HCT116 (cell line): ENCODE measurements around the gene ADNP2. TPM values are rescaled to one million over a fixed set of nuclear protein-coding genes. Genes with fewer than 3 reads are reported as not detected.

Source experiments
- ATAC-seq: fragments of 200-7000 bp; cut with Tn5 transposase; 2 replicates; pipeline ENCODE4 v1.9.1; 2020; ENCODE audit warnings: mild to moderate bottlenecking, moderate library complexity
- BruUV-seq: library from RNA; stranded (reverse); fragments of 400-500 nt; replicated peaks from 2 replicates; lab custom pipeline; 2021; lab: Mats Ljungman, UMichigan
- CTCF ChIA-PET: fragments of 300-600 bp; sonication (Branson Sonifier 250); formaldehyde crosslinking; loops from one replicate; lab custom pipeline; 2021; ENCODE audit warnings: antibody characterized with exemption; lab: Charles Lee
- POLR2A ChIA-PET: fragments of 300-600, 350-600 bp; sonication (Branson Sonifier 250); formaldehyde crosslinking; loops from one replicate; lab custom pipeline; 2021; ENCODE audit warnings: antibody characterized with exemption; lab: Charles Lee
- RAD21 ChIA-PET, 2 experiments: fragments of 300-600 bp; sonication (Branson Sonifier 250); formaldehyde crosslinking; loops; one replicate each; lab custom pipeline; 2023; ENCODE audit warnings: low total read pairs in 2 of 2; ENCODE audit not compliant: uncharacterized antibody in 2 of 2, unreplicated experiment in 2 of 2, low non-redundant PET in 1 of 2; lab: Charles Lee
- DNase-seq: peaks from one replicate; pipeline ENCODE4 v3.0.0-alpha.2; 2010; ENCODE audit warnings: low read depth, low spot score
- H2AFZ ChIP-seq: fragments of 200-600 bp; shearing (Covaris generic), sonication (generic); 2 replicates; pipeline ENCODE4 v1.6.1; 2017; ENCODE audit warnings: low read depth, mixed run types, mixed read lengths, antibody characterized with exemption, low read length; ENCODE audit not compliant: poor library complexity, severe bottlenecking
- H3K27ac ChIP-seq: 2 replicates; pipeline ENCODE4 v1.5.1; 2012; ENCODE audit warnings: low read depth, low read length
- H3K27me3 ChIP-seq: fragments of 200-600 bp; sonication (generic); 2 replicates; pipeline ENCODE4 v1.6.1; 2016; ENCODE audit warnings: mixed run types, low read length, mixed read lengths; ENCODE audit not compliant: insufficient read depth
- H3K36me3 ChIP-seq, 2 experiments: fragments of 200-500 bp in 1 of 2; fragments of 200-600 bp in 1 of 2; sonication (Bioruptor generic) in 1 of 2; sonication (generic) in 1 of 2; 2 replicates each; pipeline versions ENCODE4 v1.5.1 to v1.6.1; 2014 to 2016; ENCODE audit warnings: low read length in 2 of 2, inconsistent platforms in 1 of 2, mixed read lengths in 1 of 2, mixed run types in 1 of 2; ENCODE audit not compliant: insufficient read depth in 2 of 2, control insufficient read depth in 1 of 2
- H3K4me1 ChIP-seq, 2 experiments: fragments of 200-600 bp in 1 of 2; sonication (generic) in 1 of 2; 2 replicates each; pipeline versions ENCODE4 v1.5.1 to v1.6.1; 2012 to 2017; ENCODE audit warnings: low read length in 2 of 2, inconsistent platforms in 1 of 2, mild to moderate bottlenecking in 1 of 2, mixed read lengths in 1 of 2, mixed run types in 1 of 2, moderate library complexity in 1 of 2; ENCODE audit not compliant: insufficient read depth in 2 of 2, control insufficient read depth in 1 of 2
- H3K4me2 ChIP-seq: fragments of 200-600 bp; sonication (generic); 2 replicates; pipeline ENCODE4 v1.6.1; 2017; ENCODE audit warnings: mixed run types, low read length, mixed read lengths
- H3K4me3 ChIP-seq, 2 experiments: fragments of 200-600 bp in 1 of 2; sonication (generic) in 1 of 2; replicated peaks in 1 of 2; 2 replicates each; pipeline ENCODE4 v1.5.1; 2011 to 2016; ENCODE audit warnings: low read length in 2 of 2, control low read depth in 1 of 2, low read depth in 1 of 2, mild to moderate bottlenecking in 1 of 2, mixed read lengths in 1 of 2, mixed run types in 1 of 2
- H3K79me2 ChIP-seq: fragments of 200-600 bp; sonication (generic); 2 replicates; pipeline ENCODE4 v1.6.1; 2017; ENCODE audit warnings: mild to moderate bottlenecking, mixed run types, low read length, moderate library complexity, mixed read lengths; ENCODE audit not compliant: insufficient read depth
- H3K9ac ChIP-seq: fragments of 200-600 bp; sonication (generic); 2 replicates; pipeline ENCODE4 v1.6.1; 2016; ENCODE audit warnings: low read length, mixed read lengths
- H3K9me2 ChIP-seq: fragments of 200-600 bp; sonication (generic), shearing (Covaris generic); 2 replicates; pipeline ENCODE4 v1.6.1; 2017; ENCODE audit warnings: mixed run types, mild to moderate bottlenecking, moderate library complexity; ENCODE audit not compliant: insufficient read depth
- H3K9me3 ChIP-seq, 2 experiments: fragments of 200-500 bp in 1 of 2; fragments of 200-600 bp in 1 of 2; sonication (Bioruptor generic) in 1 of 2; sonication (generic) in 1 of 2; 2 replicates each; pipeline ENCODE4 v1.6.1; 2014 to 2017; ENCODE audit warnings: low read length in 2 of 2, mixed read lengths in 2 of 2, inconsistent platforms in 1 of 2, low read depth in 1 of 2, mild to moderate bottlenecking in 1 of 2, mixed run types in 1 of 2, moderate library complexity in 1 of 2; ENCODE audit not compliant: control insufficient read depth in 1 of 2, insufficient read depth in 1 of 2
- H4K20me1 ChIP-seq: fragments of 200-600 bp; sonication (generic), shearing (Covaris generic); 2 replicates; pipeline ENCODE4 v1.6.1; 2017; ENCODE audit warnings: mixed run types, mild to moderate bottlenecking, moderate library complexity; ENCODE audit not compliant: insufficient read depth
- CBX3 ChIP-seq: IDR thresholded peaks from 2 replicates; pipeline ENCODE4 v1.6.1; 2012; ENCODE audit warnings: low read depth
- CEBPB ChIP-seq: IDR thresholded peaks from 2 replicates; pipeline ENCODE4 v1.6.1; 2012; ENCODE audit warnings: low read depth
- EGR1 ChIP-seq: IDR thresholded peaks from 2 replicates; pipeline ENCODE4 v1.6.1; 2012; ENCODE audit warnings: low read depth
- ELF1 ChIP-seq: IDR thresholded peaks from 2 replicates; pipeline ENCODE4 v1.6.1; 2012; ENCODE audit warnings: low read depth, borderline replicate concordance
- POLR2A ChIP-seq: IDR thresholded peaks from 2 replicates; pipeline ENCODE4 v1.7.0; 2011; ENCODE audit warnings: borderline replicate concordance; ENCODE audit not compliant: insufficient read depth, insufficient read length; ENCODE audit errors: extremely low read depth
- SP1 ChIP-seq: IDR thresholded peaks from 2 replicates; pipeline ENCODE4 v1.6.1; 2012; ENCODE audit warnings: low read depth
- TCF7L2 ChIP-seq: IDR thresholded peaks from 2 replicates; pipeline ENCODE4 v1.7.0; 2011; ENCODE audit warnings: borderline replicate concordance, inconsistent platforms; ENCODE audit not compliant: insufficient read depth, insufficient read length; ENCODE audit errors: extremely low read depth
- YY1 ChIP-seq: IDR thresholded peaks from 2 replicates; pipeline ENCODE4 v1.6.1; 2011; ENCODE audit warnings: low read length, low read depth, moderate library complexity, mild to moderate bottlenecking; ENCODE audit not compliant: insufficient replicate concordance; ENCODE audit errors: extremely low read depth
- ZFX ChIP-seq: fragments of 450-650 bp; IDR thresholded peaks from 2 replicates; pipeline ENCODE4 v1.6.1; 2017
- intact Hi-C: fragments of 100-400 bp; cut with micrococcal nuclease; formaldehyde crosslinking; loops from 2 replicates; pipeline ENCODE4 v1.10.0; 2022
- total RNA-seq: library from RNA; stranded (reverse); gene quantifications from one replicate; pipeline ENCODE4 v1.2.1, GENCODE V29; 2021; ENCODE audit not compliant: unreplicated experiment
- TF ChIP-seq, protein P1 (sequence below): IDR thresholded peaks from 2 replicates; pipeline ENCODE4 v1.6.1; 2012; ENCODE audit warnings: low read depth

ADNP2 gene
- total RNA-seq, 1 experiment from 2014 or later: 45.4 TPM

DNA sequence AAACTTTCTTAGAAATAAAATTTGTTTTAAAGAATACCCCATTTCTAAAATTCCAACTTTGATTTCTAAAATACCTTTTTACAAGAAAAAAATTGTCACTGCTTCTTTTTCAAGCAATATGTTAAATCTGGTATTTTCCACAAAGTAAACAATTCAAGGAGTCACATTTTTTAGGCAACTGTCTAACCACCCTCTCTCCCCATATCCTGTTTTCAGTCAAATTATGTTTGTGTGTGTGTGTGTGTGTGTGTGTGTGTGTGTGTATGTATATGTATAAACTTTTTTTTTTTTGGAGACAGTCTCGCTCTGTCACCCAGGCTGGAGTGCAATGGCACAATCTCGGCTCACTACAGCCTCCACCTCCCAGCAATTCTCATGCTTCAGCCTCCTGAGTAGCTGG is 59.3 kb downstream of the ADNP2 start:
- H3K9me2 ChIP-seq: no peaks in the 10 kb centered on the region
- TF ChIP-seq, protein P1, sequence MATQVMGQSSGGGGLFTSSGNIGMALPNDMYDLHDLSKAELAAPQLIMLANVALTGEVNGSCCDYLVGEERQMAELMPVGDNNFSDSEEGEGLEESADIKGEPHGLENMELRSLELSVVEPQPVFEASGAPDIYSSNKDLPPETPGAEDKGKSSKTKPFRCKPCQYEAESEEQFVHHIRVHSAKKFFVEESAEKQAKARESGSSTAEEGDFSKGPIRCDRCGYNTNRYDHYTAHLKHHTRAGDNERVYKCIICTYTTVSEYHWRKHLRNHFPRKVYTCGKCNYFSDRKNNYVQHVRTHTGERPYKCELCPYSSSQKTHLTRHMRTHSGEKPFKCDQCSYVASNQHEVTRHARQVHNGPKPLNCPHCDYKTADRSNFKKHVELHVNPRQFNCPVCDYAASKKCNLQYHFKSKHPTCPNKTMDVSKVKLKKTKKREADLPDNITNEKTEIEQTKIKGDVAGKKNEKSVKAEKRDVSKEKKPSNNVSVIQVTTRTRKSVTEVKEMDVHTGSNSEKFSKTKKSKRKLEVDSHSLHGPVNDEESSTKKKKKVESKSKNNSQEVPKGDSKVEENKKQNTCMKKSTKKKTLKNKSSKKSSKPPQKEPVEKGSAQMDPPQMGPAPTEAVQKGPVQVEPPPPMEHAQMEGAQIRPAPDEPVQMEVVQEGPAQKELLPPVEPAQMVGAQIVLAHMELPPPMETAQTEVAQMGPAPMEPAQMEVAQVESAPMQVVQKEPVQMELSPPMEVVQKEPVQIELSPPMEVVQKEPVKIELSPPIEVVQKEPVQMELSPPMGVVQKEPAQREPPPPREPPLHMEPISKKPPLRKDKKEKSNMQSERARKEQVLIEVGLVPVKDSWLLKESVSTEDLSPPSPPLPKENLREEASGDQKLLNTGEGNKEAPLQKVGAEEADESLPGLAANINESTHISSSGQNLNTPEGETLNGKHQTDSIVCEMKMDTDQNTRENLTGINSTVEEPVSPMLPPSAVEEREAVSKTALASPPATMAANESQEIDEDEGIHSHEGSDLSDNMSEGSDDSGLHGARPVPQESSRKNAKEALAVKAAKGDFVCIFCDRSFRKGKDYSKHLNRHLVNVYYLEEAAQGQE: no peak
- TF ChIP-seq CBX3: no peak
- TF ChIP-seq TCF7L2: no peak
- TF ChIP-seq ZFX: no peak
- TF ChIP-seq YY1: no peak
- no peak for TF ChIP-seq ELF1
- TF ChIP-seq POLR2A: no peak
- no peak for TF ChIP-seq SP1
- no peak for TF ChIP-seq CEBPB
- TF ChIP-seq EGR1: no peak
- intact Hi-C loops: no loop called here
- no peak for ATAC-seq
- no TSS peak for BruUV-seq
- H3K9me3 ChIP-seq: 0 out of 4 replicates have a peak, but pooled peaks cover 0 to 3% of the 10 kb centered on the region in 2 experiments
- POLR2A ChIA-PET: no interaction called here
- H3K79me2 ChIP-seq: no peaks in the 10 kb centered on the region
- no peaks in the 10 kb centered on the region for H3K27me3 ChIP-seq
- no peaks in the 10 kb centered on the region for H3K4me1 ChIP-seq
- H3K9ac ChIP-seq: no peak overlapping the region
- no peaks in the 10 kb centered on the region for H4K20me1 ChIP-seq
- H3K4me2 ChIP-seq: no peak overlapping the region
- no peak overlapping the region for H2AFZ ChIP-seq
- H3K27ac ChIP-seq: no peak overlapping the region
- H3K4me3 ChIP-seq: no peak overlapping the region
- RAD21 ChIA-PET: no interaction called here
- CTCF ChIA-PET: interaction anchor here (0.6 kb wide), 1 partner anchor 10 kb away, joined by 3 read pairs; no protein-coding TSS in a partner anchor
- no peaks in the 10 kb centered on the region for H3K36me3 ChIP-seq
- DNase-seq: no peak
